GM19372 (cell line): Measurements from ENCODE around the gene KARS1.
"Not testable (repeated sequence)": the region's sequence is repeated elsewhere in the genome, so short reads cannot be mapped to it uniquely, and the experiment has no call there.

Experiments used
- ATAC-seq: cut with Tn5 transposase; IDR thresholded peaks from one replicate; pipeline ENCODE4 v1.9.1; 2021; ENCODE audit warnings: mild to moderate bottlenecking, low read depth, moderate library complexity; ENCODE audit not compliant: unreplicated experiment

Gene KARS1

GRCh38 chr16:75627851-75628250, 19.6 kb downstream of the KARS1 start:
- no peak for ATAC-seq

- no peak for ATAC-seq
These were observed 20.7 kb downstream of the KARS1 start for GRCh38 chr16:75626806-75627205.

- ATAC-seq, result no peak
These were observed 22.5 kb downstream of the KARS1 start for GRCh38 chr16:75624921-75625334.

- ATAC-seq, result peak; percentile 91
These were observed 24.5 kb downstream of the KARS1 start, which contains the start of gene ADAT1 for GRCh38 chr16:75622761-75623605. Gene ADAT1, minus strand, starts transcription at chr16:75623281. Its CDS starts 2,482 bp downstream, at chr16:75620799.

GRCh38 chr16:75621170-75621477, 26.3 kb downstream of the KARS1 start:
- ATAC-seq, result no peak

GRCh38 chr16:75620326-75621169, 26.9 kb downstream of the KARS1 start:
- no peak for ATAC-seq

GRCh38 chr16:75618780-75619179, 28.7 kb downstream of the KARS1 start:
- no peak for ATAC-seq

GRCh38 chr16:75617121-75617520, 30.3 kb downstream of the KARS1 start:
- no peak for ATAC-seq

GRCh38 chr16:75616521-75617010, 30.9 kb downstream of the KARS1 start:
- no peak for ATAC-seq

- ATAC-seq, result no peak
These were observed 31.8 kb downstream of the KARS1 start for GRCh38 chr16:75615619-75616018.

GRCh38 chr16:75614066-75614897, 33.2 kb downstream of the KARS1 start:
- no peak for ATAC-seq

- no peak for ATAC-seq
These were observed 41.0 kb downstream of the KARS1 start for GRCh38 chr16:75606507-75606906.

- ATAC-seq, result no peak
These were observed 44.2 kb downstream of the KARS1 start for GRCh38 chr16:75603241-75603640.

- no peak for ATAC-seq
These were observed 47.8 kb downstream of the KARS1 start for GRCh38 chr16:75599452-75600277.

- no peak for ATAC-seq
These were observed 53.3 kb downstream of the KARS1 start for GRCh38 chr16:75593825-75594820.

GRCh38 chr16:75593308-75593707, 54.2 kb downstream of the KARS1 start:
- ATAC-seq, result no peak

- ATAC-seq, result not testable (repeated sequence)
These were observed 55.5 kb downstream of the KARS1 start for GRCh38 chr16:75591927-75592326.
